Measurements from ENCODE around the gene FBLN2. TPM values are rescaled to one million over a fixed set of nuclear protein-coding genes. Genes with fewer than 3 reads are reported as not detected.
A peak's percentile ranks its signal among the peaks of the same experiment; 100 is the strongest.

FBLN2 gene
- total and polyA plus RNA-seq, 8 donors: 1.8 to 143 (median 11.9) TPM

- WGBS, 5 donors: 52 to 68% (median 59%) methylated on average over 6 to 9 of the region's 9 CpGs
- Histone ChIP-seq H3K9me3 (peaks cover 0 to 6% (median 0%) of the 10 kb centered on the region in 4 donors), H3K36me3 (no peaks in the 10 kb centered on the region), H3K4me3 (no peak overlapping the region), H3K27ac (peak overlapping the region in 2 of 5 donors; percentile 48 to 62), H3K4me1 (peaks cover 4 to 22% (median 15%) of the 10 kb centered on the region in 4 donors), H3K27me3 (peaks cover 0 to 48% (median 20%) of the 10 kb centered on the region in 3 donors)
- intact Hi-C loops (cut with DNase I; ENCODE audit: low total_unique reads): no loop called here
- TF ChIP-seq POLR2AphosphoS5 (IDR thresholded peaks at IDR 0.05) (no peak), EP300 (IDR thresholded peaks at IDR 0.05) (no peak), POLR2A (IDR thresholded peaks at IDR 0.05) (no peak), CTCF (IDR thresholded peaks at IDR 0.05) (no peak)
- DNase-seq: peak in 1 of 2 donors; percentile 64
Measured at GRCh38 chr3:13546667-13547171, 2.2 kb upstream of the FBLN2 start.

GRCh38 chr3:13547591-13548371 lies 1.1 kb upstream of the FBLN2 start:
- WGBS, 5 donors: 83 to 86% (median 84%) methylated on average over 9 to 10 of the region's 10 CpGs
- intact Hi-C loops (cut with DNase I; ENCODE audit: low total_unique reads): no loop called here
- no peak for DNase-seq
- Histone ChIP-seq H3K27me3 (peaks cover 0 to 56% (median 20%) of the 10 kb centered on the region in 3 donors), H3K4me3 (no peak overlapping the region), H3K27ac (peak overlapping the region in 2 of 5 donors; percentile 16 to 71), H3K36me3 (no peaks in the 10 kb centered on the region), H3K4me1 (peaks cover 4 to 22% (median 15%) of the 10 kb centered on the region in 4 donors), H3K9me3 (no peaks in the 10 kb centered on the region)
- no peak for TF ChIP-seq POLR2A (IDR thresholded peaks at IDR 0.05)
- no peak for TF ChIP-seq CTCF (IDR thresholded peaks at IDR 0.05)
- no peak for TF ChIP-seq EP300 (IDR thresholded peaks at IDR 0.05)
- no peak for TF ChIP-seq POLR2AphosphoS5 (IDR thresholded peaks at IDR 0.05)

- no peaks in the 10 kb centered on the region for H3K36me3 ChIP-seq
- H3K4me1 ChIP-seq: peaks cover 4 to 31% (median 18%) of the 10 kb centered on the region in 4 donors
- peaks cover 0 to 61% (median 20%) of the 10 kb centered on the region in 3 donors for H3K27me3 ChIP-seq
- 59 to 68% (median 62%) methylated on average over 18 of the region's 18 CpGs for WGBS, 5 donors
- intact Hi-C loops (cut with DNase I; ENCODE audit: low total_unique reads): no loop called here
- H3K9me3 ChIP-seq: no peaks in the 10 kb centered on the region
- H3K27ac ChIP-seq: peak overlapping the region in 4 of 5 donors; percentile 26 to 71 (median 52)
- DNase-seq: peak in 1 of 2 donors; percentile 61
- H3K4me3 ChIP-seq: peak overlapping the region; percentile 41 to 46 (median 42)
- TF ChIP-seq POLR2A (IDR thresholded peaks at IDR 0.05): no peak
- no peak for TF ChIP-seq EP300 (IDR thresholded peaks at IDR 0.05)
- TF ChIP-seq CTCF (IDR thresholded peaks at IDR 0.05): no peak
- TF ChIP-seq POLR2AphosphoS5 (IDR thresholded peaks at IDR 0.05): no peak
Measured at GRCh38 chr3:13549623-13550422, 898 bp downstream of the FBLN2 start.

- Histone ChIP-seq H3K4me1 (peaks cover 4 to 31% (median 18%) of the 10 kb centered on the region in 4 donors), H3K9me3 (no peaks in the 10 kb centered on the region), H3K36me3 (no peaks in the 10 kb centered on the region), H3K27ac (peak overlapping the region in 2 of 5 donors; percentile 4 to 38), H3K4me3 (peak overlapping the region; percentile 2 to 46 (median 42)), H3K27me3 (peaks cover 0 to 60% (median 20%) of the 10 kb centered on the region in 3 donors)
- DNase-seq: no peak
- no peak for TF ChIP-seq POLR2AphosphoS5 (IDR thresholded peaks at IDR 0.05)
- no peak for TF ChIP-seq POLR2A (IDR thresholded peaks at IDR 0.05)
- TF ChIP-seq CTCF (IDR thresholded peaks at IDR 0.05): no peak
- intact Hi-C loops (cut with DNase I; ENCODE audit: low total_unique reads): no loop called here
- WGBS, 5 donors: 35 to 63% (median 61%) methylated on average over 2 of the region's 2 CpGs
Measured at GRCh38 chr3:13550423-13550690, 1.4 kb downstream of the FBLN2 start.
